GM18517 (cell line): ENCODE data around the gene GRM8.

Source experiments
- ATAC-seq: cut with Tn5 transposase; IDR thresholded peaks from one replicate; pipeline ENCODE4 v1.9.1; 2021; ENCODE audit warnings: mild to moderate bottlenecking, moderate library complexity; ENCODE audit not compliant: unreplicated experiment

The GRM8 gene

GRCh38 chr7:127233630-127234029, 19.1 kb downstream of the GRM8 start:
- no peak for ATAC-seq

- no peak for ATAC-seq
Observed at GRCh38 chr7:127231415-127231814, 21.3 kb downstream of the GRM8 start.

GRCh38 chr7:127230192-127230925, 22.4 kb downstream of the GRM8 start:
- ATAC-seq: no peak

GRCh38 chr7:127226685-127227374, 25.9 kb downstream of the GRM8 start:
- ATAC-seq: no peak

GRCh38 chr7:127221731-127222130, 31.0 kb downstream of the GRM8 start:
- no peak for ATAC-seq

- no peak for ATAC-seq
Observed at GRCh38 chr7:127214956-127215718, 37.6 kb downstream of the GRM8 start.

- no peak for ATAC-seq
Observed at GRCh38 chr7:127209886-127210285, 42.9 kb downstream of the GRM8 start.

GRCh38 chr7:127208860-127209259, 43.9 kb downstream of the GRM8 start:
- ATAC-seq: no peak

GRCh38 chr7:127208351-127208750, 44.4 kb downstream of the GRM8 start:
- no peak for ATAC-seq

- ATAC-seq: no peak
Observed at GRCh38 chr7:127207806-127208205, 44.9 kb downstream of the GRM8 start.

- no peak for ATAC-seq
Observed at GRCh38 chr7:127207230-127207629, 45.5 kb downstream of the GRM8 start.

- no peak for ATAC-seq
Observed at GRCh38 chr7:127194571-127194970, 58.2 kb downstream of the GRM8 start.

GRCh38 chr7:127189886-127190285, 62.9 kb downstream of the GRM8 start:
- no peak for ATAC-seq

- ATAC-seq: no peak
Observed at GRCh38 chr7:127189074-127189473, 63.7 kb downstream of the GRM8 start.

- ATAC-seq: no peak
Observed at GRCh38 chr7:127187740-127188139, 65.0 kb downstream of the GRM8 start.

GRCh38 chr7:127186686-127187085, 66.1 kb downstream of the GRM8 start:
- ATAC-seq: no peak

- ATAC-seq: no peak
Observed at GRCh38 chr7:127177156-127177555, 75.6 kb downstream of the GRM8 start.

- ATAC-seq: no peak
Observed at GRCh38 chr7:127162366-127162765, 90.4 kb downstream of the GRM8 start.

GRCh38 chr7:127158659-127159058, 94.1 kb downstream of the GRM8 start:
- peak; percentile 54 for ATAC-seq

- no peak for ATAC-seq
Observed at GRCh38 chr7:127154958-127155357, 97.8 kb downstream of the GRM8 start.

- no peak for ATAC-seq
Observed at GRCh38 chr7:127154101-127154500, 98.6 kb downstream of the GRM8 start.

GRCh38 chr7:127153315-127153714, 99.4 kb downstream of the GRM8 start:
- no peak for ATAC-seq
